Stimulated activated CD8-positive, alpha-beta memory T cell treated with anti-CD3 and anti-CD28 coated beads, Interleukin-15, amount 100 ng/mL, for 4 hours (primary cell): ENCODE measurements around the gene RPGRIP1L.

Source experiments
- DNase-seq, 2 donors: peaks; one replicate each; pipeline ENCODE4 v3.0.0-alpha.2; 2020; ENCODE audit warnings: low read depth in 2 of 2

Gene RPGRIP1L

GRCh38 chr16:53549970-53550690, 153.5 kb downstream of the RPGRIP1L start:
- peak in 1 of 2 donors; percentile 22 for DNase-seq
